IMR-90 (cell line): ENCODE data around the gene GOLGA5.

Source experiments
- CTCF ChIP-seq: conservative IDR thresholded peaks from 2 replicates; pipeline ENCODE4 v1.5.1; 2012; ENCODE audit warnings: mild to moderate bottlenecking, low read depth, low read length, improper control_type of control experiment
- MAFK ChIP-seq: IDR thresholded peaks from 2 replicates; pipeline ENCODE4 v1.6.1; 2012; ENCODE audit warnings: low read depth, low read length, improper control_type of control experiment

GRCh38 chr14:92850492-92850891 is 56.4 kb downstream of the GOLGA5 start:
- no peak for TF ChIP-seq CTCF
- no peak for TF ChIP-seq MAFK
